K562 (cell line): ENCODE results near the gene ZNF574. TPM values are rescaled to one million over a fixed set of nuclear protein-coding genes. Genes with fewer than 3 reads are reported as not detected.

ENCODE experiments used
- ATAC-seq: fragments of 200-7000 bp; cut with Tn5 transposase; 3 replicates; pipeline ENCODE4 v1.9.1; 2020; ENCODE audit warnings: moderate library complexity
- BruUV-seq: library from RNA; stranded (reverse); fragments of 400-500 nt; replicated peaks from 2 replicates; lab custom pipeline; 2021; lab: Mats Ljungman, UMichigan
- CTCF ChIA-PET: fragments of 300-600 bp; formaldehyde crosslinking; extraction: SDS; loops from one replicate; lab custom pipeline; 2021; ENCODE audit warnings: low intra/inter-chr PET ratio; lab: Yijun Ruan, JAX
- POLR2A ChIA-PET: fragments of 300-600, 350-650 bp; sonication (Branson Sonifier 250); formaldehyde crosslinking; extraction: SDS; loops from one replicate; lab custom pipeline; 2021; ENCODE audit warnings: antibody characterized with exemption, inconsistent platforms; lab: Yijun Ruan, JAX
- DNase-seq, 4 experiments: peaks; one replicate each; pipeline versions ENCODE4 v3.0.0 to v3.0.0-alpha.2; 2011 to 2018; ENCODE audit warnings: low spot score in 3 of 4, mixed read lengths in 3 of 4; ENCODE audit errors: extremely low read depth in 1 of 4
- FAIRE-seq: peaks from 2 replicates; lab custom pipeline; 2011; peaks lifted over from hg19 to GRCh38; lab: Jason Lieb, UNC
- H2AFZ ChIP-seq: 2 replicates; pipeline ENCODE4 v1.6.0; 2011; ENCODE audit warnings: low read depth, low read length, control low read depth, inconsistent platforms
- H3K27ac ChIP-seq: fragments of 200-600 bp; 3 replicates; pipeline ENCODE4 v1.8.0; 2011; ENCODE audit warnings: low read depth, mild to moderate bottlenecking, control low read depth, inconsistent platforms, low read length, moderate library complexity, mixed read lengths; ENCODE audit errors: extremely low read depth
- H3K27me3 ChIP-seq, 2 experiments: fragments of 300-600 bp in 1 of 2; 2 replicates in 1 of 2; 3 replicates in 1 of 2; pipeline versions ENCODE4 v1.6.0 to v1.8.0; 2011; ENCODE audit warnings: inconsistent platforms in 2 of 2, low read length in 2 of 2, mild to moderate bottlenecking in 1 of 2, mixed read lengths in 1 of 2, moderate library complexity in 1 of 2; ENCODE audit not compliant: control insufficient read depth in 2 of 2, insufficient read depth in 2 of 2
- H3K36me3 ChIP-seq: fragments of 300-600 bp; 3 replicates; pipeline ENCODE4 v1.8.0; 2011; ENCODE audit warnings: mild to moderate bottlenecking, low read length, inconsistent platforms; ENCODE audit not compliant: control insufficient read depth, insufficient read depth
- H3K4me1 ChIP-seq, 2 experiments: fragments of 200-600 bp in 1 of 2; replicated peaks in 1 of 2; 2 replicates in 1 of 2; 3 replicates in 1 of 2; pipeline versions ENCODE4 v1.5.1 to v1.8.0; 2011; ENCODE audit warnings: inconsistent platforms in 2 of 2, low read length in 2 of 2, mild to moderate bottlenecking in 1 of 2, mixed read lengths in 1 of 2, moderate library complexity in 1 of 2; ENCODE audit not compliant: control insufficient read depth in 2 of 2, insufficient read depth in 2 of 2
- H3K4me2 ChIP-seq: 2 replicates; pipeline ENCODE4 v1.6.1; 2011; ENCODE audit warnings: low read length, control low read depth, inconsistent platforms, mixed read lengths; ENCODE audit not compliant: insufficient read depth
- H3K4me3 ChIP-seq: fragments of 200-600 bp; sonication (generic), shearing (Covaris generic); 2 replicates; pipeline ENCODE4 v1.5.1; 2016; ENCODE audit warnings: control low read depth, inconsistent platforms
- H3K79me2 ChIP-seq: fragments of 200-600 bp; 3 replicates; pipeline ENCODE4 v1.8.0; 2011; ENCODE audit warnings: low read length, inconsistent platforms; ENCODE audit not compliant: control insufficient read depth, insufficient read depth
- H3K9ac ChIP-seq, 2 experiments: 2 replicates each; pipeline versions ENCODE4 v1.6.0 to v1.6.1; 2011; ENCODE audit warnings: low read depth in 2 of 2, low read length in 2 of 2, control low read depth in 1 of 2, inconsistent platforms in 1 of 2, mild to moderate bottlenecking in 1 of 2, mixed read lengths in 1 of 2; ENCODE audit not compliant: insufficient read depth in 1 of 2
- H3K9me1 ChIP-seq: one replicate; pipeline ENCODE4 v1.6.0; 2011; ENCODE audit warnings: inconsistent platforms, mild to moderate bottlenecking, low read length, moderate library complexity; ENCODE audit not compliant: control insufficient read depth, insufficient read depth
- H3K9me3 ChIP-seq: replicated peaks from 2 replicates; pipeline ENCODE4 v1.5.1; 2011; ENCODE audit warnings: low read depth, low read length, inconsistent platforms; ENCODE audit not compliant: control insufficient read depth, insufficient read depth
- H4K20me1 ChIP-seq: replicated peaks from 2 replicates; pipeline ENCODE4 v1.6.1; 2011; ENCODE audit warnings: low read length, inconsistent platforms, mixed read lengths; ENCODE audit not compliant: control insufficient read depth, insufficient read depth
- CCAR2 ChIP-seq: fragments of 200-400 bp; formaldehyde crosslinking; IDR thresholded peaks from 2 replicates; pipeline ENCODE4 v1.6.1; 2017; ENCODE audit warnings: mild to moderate bottlenecking, low read depth, low read length
- EP300 ChIP-seq: IDR thresholded peaks from 2 replicates; pipeline ENCODE4 v1.6.1; 2012; ENCODE audit warnings: low read length, improper control_type of control experiment
- HMGN3 ChIP-seq: IDR thresholded peaks from 2 replicates; pipeline ENCODE4 v1.6.1; 2011; ENCODE audit warnings: borderline replicate concordance, low read depth, mild to moderate bottlenecking, mixed read lengths, low read length; ENCODE audit not compliant: insufficient read length; ENCODE audit errors: extremely low read depth
- HNRNPUL1 ChIP-seq: fragments of 200-400 bp; formaldehyde crosslinking; IDR thresholded peaks from 2 replicates; pipeline ENCODE4 v1.6.1; 2017; ENCODE audit warnings: low read length
- MED1 ChIP-seq: sonication (generic); formaldehyde crosslinking; IDR thresholded peaks from 2 replicates; pipeline ENCODE4 v1.8.1; 2023; ENCODE audit warnings: missing genetic modification reagents, borderline replicate concordance
- NFYB ChIP-seq: IDR thresholded peaks from 2 replicates; pipeline ENCODE4 v1.6.1; 2011; ENCODE audit warnings: mild to moderate bottlenecking, moderate library complexity; ENCODE audit not compliant: insufficient read length; ENCODE audit errors: extremely low read depth
- NRF1 ChIP-seq, 2 experiments: fragments of 450-650 bp; IDR thresholded peaks in 1 of 2; conservative IDR thresholded peaks in 1 of 2; 2 replicates each; pipeline ENCODE4 v1.6.1; 2014; ENCODE audit warnings: mild to moderate bottlenecking in 2 of 2
- POLR2G ChIP-seq: fragments of 200-400 bp; formaldehyde crosslinking; IDR thresholded peaks from 2 replicates; pipeline ENCODE4 v1.6.1; 2017; ENCODE audit warnings: low read depth, mild to moderate bottlenecking, antibody characterized with exemption, low read length, moderate library complexity
- RBM22 ChIP-seq: fragments of 200-400 bp; formaldehyde crosslinking; IDR thresholded peaks from 2 replicates; pipeline ENCODE4 v1.6.1; 2018; ENCODE audit warnings: low read length, low read depth; ENCODE audit not compliant: poor library complexity, severe bottlenecking
- ZNF551 ChIP-seq: fragments of 250-450 bp; sonication (Bioruptor Pico); IDR thresholded peaks from 2 replicates; pipeline ENCODE4 v1.5.0; 2021; ENCODE audit warnings: mild to moderate bottlenecking, moderate library complexity
- ZNF644 ChIP-seq: fragments of 200-800 bp; sonication (Bioruptor generic); IDR thresholded peaks from 2 replicates; pipeline ENCODE4 v1.6.1; 2016; ENCODE audit warnings: low read depth, missing genetic modification characterization, missing compliant biosample characterization
- ZZZ3 ChIP-seq: fragments of 450-650 bp; IDR thresholded peaks from 2 replicates; pipeline ENCODE4 v1.6.1; 2016; ENCODE audit warnings: antibody characterized with exemption, mild to moderate bottlenecking, moderate library complexity
- WGBS: fragments of 100-300 bp; shearing (Covaris generic); methylation state at CpG from one replicate; pipeline ENCODE4 v1.1.6; 2016; ENCODE audit warnings: low coverage, mixed read lengths; ENCODE audit not compliant: insufficient coverage; ENCODE audit errors: missing lambda C conversion rate; 5-methylcytosine and 5-hydroxymethylcytosine counted together
- in situ Hi-C: fragments of 300-500 bp; cut with MboI; formaldehyde crosslinking; loops from 4 replicates; pipeline ENCODE4 v1.15.0; 2018; ENCODE audit warnings: inconsistent platforms, mixed read lengths
- intact Hi-C: fragments of 100-400 bp; cut with micrococcal nuclease; formaldehyde crosslinking; loops from 2 replicates; pipeline ENCODE4 v1.14.2; 2022
- polyA plus RNA-seq, 8 experiments: library from polyadenylated mRNA; depleted of rRNA in 4 of 8; stranded (reverse) in 5 of 8; unstranded in 3 of 8; fragments of >200 nt; fragmentation: Nextera tagmentation in 2 of 8; fragmentation: Illumina TruSeq in 1 of 8; extraction: Ambion mirVana in 2 of 8; extraction: Trizol in 1 of 8; gene quantifications; 2 replicates each; pipeline versions ENCODE4 v1.2.1 to v1.2.3, GENCODE V29; 2011 to 2014; ENCODE audit warnings: inconsistent platforms in 1 of 8, missing spikeins in 1 of 8
- total RNA-seq, 7 experiments: library from RNA; depleted of rRNA in 6 of 7; stranded (reverse); fragments of >200 nt in 6 of 7; fragmentation: Illumina TruSeq in 2 of 7; extraction: Trizol in 2 of 7; gene quantifications; 2 replicates each; pipeline versions ENCODE4 v1.2.1 to v1.2.3, GENCODE V29; 2011 to 2021; ENCODE audit warnings: low replicate concordance in 1 of 7
- TF ChIP-seq, protein P1 (sequence below): fragments of 250-450 bp; sonication (Bioruptor Pico); IDR thresholded peaks from 2 replicates; pipeline ENCODE4 v1.8.0; 2021; ENCODE audit warnings: mild to moderate bottlenecking, moderate library complexity
- TF ChIP-seq, protein P2 (sequence below): fragments of 450-650 bp; IDR thresholded peaks from 2 replicates; pipeline ENCODE4 v1.6.1; 2017; ENCODE audit warnings: antibody characterized with exemption, mild to moderate bottlenecking
- TF ChIP-seq, protein P3 (sequence below): sonication (generic); formaldehyde crosslinking; IDR thresholded peaks from 2 replicates; pipeline ENCODE4 v1.8.0; 2022; ENCODE audit warnings: mild to moderate bottlenecking, missing genetic modification reagents, borderline replicate concordance

The ZNF574 gene
- total and polyA plus RNA-seq, 9 of the 15 experiments (the other 6 are each of a cell fraction or from before 2014, with no cell fraction given), result 0.24 to 20.7 (median 8.4) TPM

DNA sequence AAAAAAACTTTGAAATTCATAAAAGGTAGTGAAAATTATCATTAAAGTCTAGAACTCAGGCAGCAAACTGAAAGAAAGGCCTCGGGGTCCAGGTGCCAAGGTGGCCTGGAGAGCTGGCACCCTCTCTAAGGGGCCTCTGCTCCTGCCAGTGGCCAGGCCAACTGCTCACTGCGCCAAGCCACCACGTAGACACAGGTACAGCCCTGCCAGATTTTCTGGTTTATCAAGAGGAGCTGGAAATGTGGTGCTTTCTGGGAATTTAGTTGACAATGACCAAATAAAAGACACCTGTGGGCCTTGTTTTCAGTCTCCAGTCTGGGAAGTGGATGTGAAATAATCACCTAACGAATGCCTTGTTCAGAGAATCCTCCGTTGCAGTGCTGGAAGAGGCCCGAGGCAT is 22.8 kb downstream of the ZNF574 start:
- peaks cover 0 to 13% of the 10 kb centered on the region in 2 experiments; a peak in 2 of 5 replicates for H3K4me1 ChIP-seq
- no peak overlapping the region for H3K4me2 ChIP-seq
- no peaks in the 10 kb centered on the region for H3K79me2 ChIP-seq
- H3K27ac ChIP-seq, result no peak overlapping the region
- H3K4me3 ChIP-seq, result no peak overlapping the region
- H4K20me1 ChIP-seq, result no peaks in the 10 kb centered on the region
- no peak overlapping the region for H2AFZ ChIP-seq
- DNase-seq (no peak), FAIRE-seq (no peak), ATAC-seq (no peak)
- H3K9ac ChIP-seq, result no peak overlapping the region
- ChIA-PET POLR2A (interaction anchor here (0.7 to 1.3 kb wide), 4 partner anchors 13 to 215 kb away, joined by 3 to 4 read pairs (median 3); no protein-coding TSS in a partner anchor), CTCF (no interaction called here)
- peaks cover 13 to 23% of the 10 kb centered on the region in 2 experiments for H3K27me3 ChIP-seq
- H3K9me1 ChIP-seq, result no peaks in the 10 kb centered on the region
- 7% methylated on average over 6 of the region's 6 CpGs for WGBS
- no peaks in the 10 kb centered on the region for H3K36me3 ChIP-seq
- H3K9me3 ChIP-seq, result no peaks in the 10 kb centered on the region
- no TSS peak for BruUV-seq
- in situ Hi-C loops (no loop called here), intact Hi-C loops (no loop called here)
- no peak for TF ChIP-seq ZNF551 (CRISPR knock-in tag)
- no peak for TF ChIP-seq EP300
- no peak for TF ChIP-seq NFYB
- TF ChIP-seq, protein P1, sequence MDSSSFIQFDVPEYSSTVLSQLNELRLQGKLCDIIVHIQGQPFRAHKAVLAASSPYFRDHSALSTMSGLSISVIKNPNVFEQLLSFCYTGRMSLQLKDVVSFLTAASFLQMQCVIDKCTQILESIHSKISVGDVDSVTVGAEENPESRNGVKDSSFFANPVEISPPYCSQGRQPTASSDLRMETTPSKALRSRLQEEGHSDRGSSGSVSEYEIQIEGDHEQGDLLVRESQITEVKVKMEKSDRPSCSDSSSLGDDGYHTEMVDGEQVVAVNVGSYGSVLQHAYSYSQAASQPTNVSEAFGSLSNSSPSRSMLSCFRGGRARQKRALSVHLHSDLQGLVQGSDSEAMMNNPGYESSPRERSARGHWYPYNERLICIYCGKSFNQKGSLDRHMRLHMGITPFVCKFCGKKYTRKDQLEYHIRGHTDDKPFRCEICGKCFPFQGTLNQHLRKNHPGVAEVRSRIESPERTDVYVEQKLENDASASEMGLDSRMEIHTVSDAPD (CRISPR knock-in tag), result no peak
- no peak for TF ChIP-seq CCAR2
- TF ChIP-seq NRF1 (conservative IDR thresholded peaks at IDR 0.05 in 1 of 2, IDR thresholded peaks at IDR 0.05 in 1 of 2), result no peak
- TF ChIP-seq ZZZ3, result no peak
- no peak for TF ChIP-seq MED1
- no peak for TF ChIP-seq ZNF644
- TF ChIP-seq, protein P2, sequence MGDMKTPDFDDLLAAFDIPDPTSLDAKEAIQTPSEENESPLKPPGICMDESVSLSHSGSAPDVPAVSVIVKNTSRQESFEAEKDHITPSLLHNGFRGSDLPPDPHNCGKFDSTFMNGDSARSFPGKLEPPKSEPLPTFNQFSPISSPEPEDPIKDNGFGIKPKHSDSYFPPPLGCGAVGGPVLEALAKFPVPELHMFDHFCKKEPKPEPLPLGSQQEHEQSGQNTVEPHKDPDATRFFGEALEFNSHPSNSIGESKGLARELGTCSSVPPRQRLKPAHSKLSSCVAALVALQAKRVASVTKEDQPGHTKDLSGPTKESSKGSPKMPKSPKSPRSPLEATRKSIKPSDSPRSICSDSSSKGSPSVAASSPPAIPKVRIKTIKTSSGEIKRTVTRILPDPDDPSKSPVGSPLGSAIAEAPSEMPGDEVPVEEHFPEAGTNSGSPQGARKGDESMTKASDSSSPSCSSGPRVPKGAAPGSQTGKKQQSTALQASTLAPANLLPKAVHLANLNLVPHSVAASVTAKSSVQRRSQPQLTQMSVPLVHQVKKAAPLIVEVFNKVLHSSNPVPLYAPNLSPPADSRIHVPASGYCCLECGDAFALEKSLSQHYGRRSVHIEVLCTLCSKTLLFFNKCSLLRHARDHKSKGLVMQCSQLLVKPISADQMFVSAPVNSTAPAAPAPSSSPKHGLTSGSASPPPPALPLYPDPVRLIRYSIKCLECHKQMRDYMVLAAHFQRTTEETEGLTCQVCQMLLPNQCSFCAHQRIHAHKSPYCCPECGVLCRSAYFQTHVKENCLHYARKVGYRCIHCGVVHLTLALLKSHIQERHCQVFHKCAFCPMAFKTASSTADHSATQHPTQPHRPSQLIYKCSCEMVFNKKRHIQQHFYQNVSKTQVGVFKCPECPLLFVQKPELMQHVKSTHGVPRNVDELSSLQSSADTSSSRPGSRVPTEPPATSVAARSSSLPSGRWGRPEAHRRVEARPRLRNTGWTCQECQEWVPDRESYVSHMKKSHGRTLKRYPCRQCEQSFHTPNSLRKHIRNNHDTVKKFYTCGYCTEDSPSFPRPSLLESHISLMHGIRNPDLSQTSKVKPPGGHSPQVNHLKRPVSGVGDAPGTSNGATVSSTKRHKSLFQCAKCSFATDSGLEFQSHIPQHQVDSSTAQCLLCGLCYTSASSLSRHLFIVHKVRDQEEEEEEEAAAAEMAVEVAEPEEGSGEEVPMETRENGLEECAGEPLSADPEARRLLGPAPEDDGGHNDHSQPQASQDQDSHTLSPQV, result no peak
- no peak for TF ChIP-seq POLR2G
- no peak for TF ChIP-seq HNRNPUL1
- TF ChIP-seq, protein P3, sequence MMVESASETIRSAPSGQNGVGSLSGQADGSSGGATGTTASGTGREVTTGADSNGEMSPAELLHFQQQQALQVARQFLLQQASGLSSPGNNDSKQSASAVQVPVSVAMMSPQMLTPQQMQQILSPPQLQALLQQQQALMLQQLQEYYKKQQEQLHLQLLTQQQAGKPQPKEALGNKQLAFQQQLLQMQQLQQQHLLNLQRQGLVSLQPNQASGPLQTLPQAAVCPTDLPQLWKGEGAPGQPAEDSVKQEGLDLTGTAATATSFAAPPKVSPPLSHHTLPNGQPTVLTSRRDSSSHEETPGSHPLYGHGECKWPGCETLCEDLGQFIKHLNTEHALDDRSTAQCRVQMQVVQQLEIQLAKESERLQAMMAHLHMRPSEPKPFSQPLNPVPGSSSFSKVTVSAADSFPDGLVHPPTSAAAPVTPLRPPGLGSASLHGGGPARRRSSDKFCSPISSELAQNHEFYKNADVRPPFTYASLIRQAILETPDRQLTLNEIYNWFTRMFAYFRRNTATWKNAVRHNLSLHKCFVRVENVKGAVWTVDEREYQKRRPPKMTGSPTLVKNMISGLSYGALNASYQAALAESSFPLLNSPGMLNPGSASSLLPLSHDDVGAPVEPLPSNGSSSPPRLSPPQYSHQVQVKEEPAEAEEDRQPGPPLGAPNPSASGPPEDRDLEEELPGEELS (CRISPR knock-in tag), result no peak
- TF ChIP-seq RBM22, result no peak
- no peak for TF ChIP-seq HMGN3
